Glutamatergic neuron (in vitro differentiated cells): ENCODE results near the gene LAIR1. TPM values are rescaled to one million over a fixed set of nuclear protein-coding genes. Genes with fewer than 3 reads are reported as not detected.
"Not testable (repeated sequence)": the region's sequence is repeated elsewhere in the genome, so short reads cannot be mapped to it uniquely, and the experiment has no call there.

ENCODE experiments used
- DNase-seq: peaks from one replicate; pipeline ENCODE4 v3.0.0; 2022
- H3K27ac Mint-ChIP-seq: one replicate; pipeline ENCODE4 v1.8.0; 2020; ENCODE audit warnings: mild to moderate bottlenecking, mixed read lengths, inconsistent platforms; ENCODE audit not compliant: unreplicated experiment
- H3K27me3 Mint-ChIP-seq: one replicate; pipeline ENCODE4 v1.8.0; 2020; ENCODE audit warnings: mild to moderate bottlenecking, moderate library complexity, mixed read lengths, inconsistent platforms; ENCODE audit not compliant: unreplicated experiment
- H3K36me3 Mint-ChIP-seq: one replicate; pipeline ENCODE4 v1.8.0; 2020; ENCODE audit warnings: mild to moderate bottlenecking, mixed read lengths, inconsistent platforms; ENCODE audit not compliant: unreplicated experiment
- H3K4me1 Mint-ChIP-seq: one replicate; pipeline ENCODE4 v1.8.0; 2020; ENCODE audit warnings: mild to moderate bottlenecking, low read depth, mixed read lengths, inconsistent platforms; ENCODE audit not compliant: unreplicated experiment
- H3K4me3 Mint-ChIP-seq: one replicate; pipeline ENCODE4 v1.8.0; 2020; ENCODE audit warnings: mild to moderate bottlenecking, mixed read lengths, inconsistent platforms; ENCODE audit not compliant: unreplicated experiment
- H3K9me3 Mint-ChIP-seq: one replicate; pipeline ENCODE4 v1.8.0; 2020; ENCODE audit warnings: mild to moderate bottlenecking, moderate library complexity, mixed read lengths, inconsistent platforms; ENCODE audit not compliant: unreplicated experiment
- CTCF ChIP-seq: fragments of 200-600 bp; sonication (generic); IDR thresholded peaks from one replicate; pipeline ENCODE4 v1.5.0; 2021; ENCODE audit not compliant: partially characterized antibody, unreplicated experiment
- total RNA-seq: library from RNA; stranded (reverse); fragmentation: NEBNext Ultra II Directional; extraction: Animal tissue kit (Norgen Biotek cat#: 25700); gene quantifications from one replicate; pipeline ENCODE4 v1.2.1, GENCODE V29; 2021; ENCODE audit not compliant: unreplicated experiment

The LAIR1 gene
- total RNA-seq, 1 donor from 2014 or later = not detected

- TF ChIP-seq CTCF = no peak
- Mint-ChIP-seq H3K27me3 (peaks cover 6% of the 10 kb centered on the region), H3K4me1 (peaks cover 13% of the 10 kb centered on the region), H3K27ac (no peak overlapping the region), H3K4me3 (no peak overlapping the region), H3K36me3 (no peaks in the 10 kb centered on the region), H3K9me3 (peaks cover 2% of the 10 kb centered on the region)
- no peak for DNase-seq
Observed at GRCh38 chr19:54389553-54389952, 24.8 kb upstream of the LAIR1 start.

GRCh38 chr19:54388802-54389139 lies 24.0 kb upstream of the LAIR1 start:
- Mint-ChIP-seq H3K27ac (no peak overlapping the region), H3K9me3 (peaks cover 2% of the 10 kb centered on the region), H3K27me3 (peaks cover 6% of the 10 kb centered on the region), H3K4me1 (peaks cover 13% of the 10 kb centered on the region), H3K36me3 (no peaks in the 10 kb centered on the region), H3K4me3 (peak overlapping the region; percentile 78)
- no peak for DNase-seq
- no peak for TF ChIP-seq CTCF

DNA sequence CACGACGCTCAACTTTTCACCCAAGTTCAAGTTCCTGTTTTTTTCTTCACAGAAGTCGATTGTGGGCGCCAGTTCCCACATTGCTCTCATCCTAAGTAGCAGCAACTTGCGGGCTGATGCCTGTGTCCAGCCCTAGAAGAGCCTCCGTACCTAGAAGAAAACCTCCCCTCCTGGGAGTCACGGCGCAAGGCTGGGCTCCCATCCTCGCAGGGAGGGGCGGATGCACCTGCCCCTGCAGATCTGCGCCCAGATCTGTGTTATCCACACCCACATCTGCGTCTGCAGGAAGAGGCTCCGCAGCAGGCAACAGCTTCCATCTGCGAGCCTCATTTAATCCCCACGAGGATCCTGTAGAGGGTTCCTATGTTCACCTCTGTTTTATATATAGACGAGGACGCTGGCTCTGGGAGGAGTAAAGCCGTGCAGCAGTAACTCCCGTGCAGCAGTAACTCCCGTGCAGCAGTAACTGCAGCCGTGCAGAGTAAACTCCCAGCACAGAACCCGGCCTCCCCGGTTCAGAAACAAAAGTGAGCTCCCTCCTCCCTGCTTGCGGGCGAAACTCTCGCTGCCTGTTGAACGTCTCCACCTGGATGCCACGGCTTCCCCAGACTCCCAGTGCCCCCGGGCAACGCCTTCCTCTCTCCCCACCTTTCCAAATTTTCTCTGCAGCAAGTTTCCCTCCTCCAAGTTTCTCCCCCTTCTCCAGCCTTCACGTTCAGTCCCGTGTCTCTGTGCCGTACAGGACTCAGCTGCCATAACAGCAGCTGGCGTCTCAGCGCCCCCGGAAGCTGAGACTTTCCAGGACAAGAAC lies 23.5 kb upstream of the LAIR1 start:
- H3K4me3 Mint-ChIP-seq = peak overlapping the region; percentile 78
- no peak for DNase-seq
- H3K27ac Mint-ChIP-seq = no peak overlapping the region
- peaks cover under 1% of the 10 kb centered on the region for H3K9me3 Mint-ChIP-seq
- no peaks in the 10 kb centered on the region for H3K36me3 Mint-ChIP-seq
- peaks cover 13% of the 10 kb centered on the region for H3K4me1 Mint-ChIP-seq
- TF ChIP-seq CTCF = no peak
- peaks cover 6% of the 10 kb centered on the region for H3K27me3 Mint-ChIP-seq

- Mint-ChIP-seq H3K4me3 (no peak overlapping the region), H3K9me3 (peaks cover 3% of the 10 kb centered on the region), H3K36me3 (no peaks in the 10 kb centered on the region), H3K4me1 (peaks cover 6% of the 10 kb centered on the region), H3K27me3 (no peaks in the 10 kb centered on the region), H3K27ac (no peak overlapping the region)
- TF ChIP-seq CTCF = no peak
- DNase-seq = no peak
Observed at GRCh38 chr19:54383330-54383729, 18.6 kb upstream of the LAIR1 start.

DNA sequence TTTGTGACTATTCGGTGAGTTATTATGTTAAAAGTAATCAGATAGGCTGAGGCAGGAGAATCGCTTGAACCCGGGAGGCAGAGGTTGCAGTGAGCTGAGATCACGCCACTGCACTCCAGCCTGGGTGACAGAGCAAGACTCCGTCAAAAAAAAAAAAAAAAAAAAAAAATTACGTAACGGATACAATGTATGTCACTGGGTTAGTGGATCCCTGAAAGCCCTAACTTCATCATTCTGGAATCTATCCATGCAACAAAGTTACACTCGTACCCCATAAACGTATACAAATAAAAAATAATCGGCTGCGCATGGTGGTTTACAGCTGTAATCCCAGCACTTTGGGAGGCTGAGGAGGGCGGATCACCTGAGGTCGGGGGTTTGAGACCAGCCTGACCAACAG lies 17.3 kb upstream of the LAIR1 start:
- not testable (repeated sequence) for H3K4me1 Mint-ChIP-seq, H3K27ac Mint-ChIP-seq

More for the DNA sequence above, 17.3 kb upstream of the LAIR1 start:
- not testable (repeated sequence) for H3K9me3 Mint-ChIP-seq, H3K27me3 Mint-ChIP-seq, H3K4me3 Mint-ChIP-seq, H3K36me3 Mint-ChIP-seq, DNase-seq
